ENCODE results near the gene PPP2R2B. TPM values are rescaled to one million over a fixed set of nuclear protein-coding genes. Genes with fewer than 3 reads are reported as not detected.

PPP2R2B gene
- total RNA-seq, 2 experiments from 2014 or later: 1.0 to 1.1 TPM

- Mint-ChIP-seq H3K27ac (no peak overlapping the region), H3K27me3 (no peaks in the 10 kb centered on the region), H3K4me1 (ENCODE audit: low read depth) (peaks cover 5% of the 10 kb centered on the region), H3K4me3 (no peak overlapping the region), H3K36me3 (no peaks in the 10 kb centered on the region), H3K9me3 (no peaks in the 10 kb centered on the region)
- intact Hi-C loops (cut with micrococcal nuclease): no loop called here
- CTCF ChIA-PET: no interaction called here
- no peak for DNase-seq
- POLR2A ChIA-PET: no interaction called here
These were observed 113.3 kb downstream of the PPP2R2B start for GRCh38 chr5:146765089-146765832.

DNA sequence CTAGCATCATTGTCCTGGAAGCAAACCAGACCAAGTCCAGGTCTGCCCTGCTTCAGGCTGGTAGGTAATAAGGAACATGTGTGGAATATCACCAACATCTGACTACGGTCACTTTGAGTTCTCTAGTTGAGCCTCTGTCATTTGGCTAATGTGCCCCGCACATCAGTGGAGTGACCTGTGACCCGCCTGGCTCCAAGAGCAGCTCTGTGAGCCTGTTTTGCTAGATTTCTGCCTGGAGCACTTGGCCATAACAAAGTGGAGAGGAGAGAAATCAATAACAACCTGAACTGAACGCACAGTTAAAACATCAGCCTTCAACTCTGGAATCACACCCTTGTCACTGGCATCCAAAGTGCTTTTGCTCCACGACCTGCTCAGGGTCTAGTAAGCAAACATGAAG lies 115.7 kb downstream of the PPP2R2B start:
- Mint-ChIP-seq H3K4me1 (ENCODE audit: low read depth) (peaks cover 14% of the 10 kb centered on the region), H3K36me3 (no peaks in the 10 kb centered on the region), H3K27me3 (no peaks in the 10 kb centered on the region), H3K9me3 (no peaks in the 10 kb centered on the region), H3K4me3 (no peak overlapping the region), H3K27ac (no peak overlapping the region)
- ChIA-PET POLR2A (no interaction called here), CTCF (no interaction called here)
- intact Hi-C loops (cut with micrococcal nuclease): no loop called here
- DNase-seq: no peak

DNA sequence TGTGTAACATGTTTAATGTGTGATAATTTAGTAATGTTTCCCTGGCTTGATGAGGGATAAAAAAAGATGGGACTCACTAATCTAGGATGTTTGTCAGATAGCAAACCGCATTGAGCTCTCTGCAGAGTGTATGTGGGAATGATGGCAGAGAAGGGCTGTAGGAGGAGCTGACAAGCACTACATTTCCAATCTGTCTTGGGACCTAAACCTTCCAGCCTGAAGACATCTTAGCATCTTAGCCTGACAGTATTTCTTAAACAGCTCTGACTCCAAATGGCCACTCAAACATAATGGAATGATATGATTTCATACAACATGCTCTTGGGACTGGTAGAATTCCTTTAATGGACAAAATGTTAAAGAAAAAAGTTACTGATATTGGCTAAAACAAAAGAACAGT lies 116.7 kb downstream of the PPP2R2B start:
- no peak overlapping the region for H3K4me3 Mint-ChIP-seq
- no peak for DNase-seq
- peaks cover 14% of the 10 kb centered on the region for H3K4me1 Mint-ChIP-seq (ENCODE audit: low read depth)
- no peak overlapping the region for H3K27ac Mint-ChIP-seq
- H3K36me3 Mint-ChIP-seq: no peaks in the 10 kb centered on the region
- CTCF ChIA-PET: no interaction called here
- intact Hi-C loops (cut with micrococcal nuclease): no loop called here
- POLR2A ChIA-PET: no interaction called here
- no peaks in the 10 kb centered on the region for H3K27me3 Mint-ChIP-seq
- no peaks in the 10 kb centered on the region for H3K9me3 Mint-ChIP-seq

- ChIA-PET CTCF (no interaction called here), POLR2A (interaction anchor here (0.6 kb wide), 1 partner anchor 73 kb away, joined by 3 read pairs; no protein-coding TSS in a partner anchor)
- no peak overlapping the region for H3K27ac Mint-ChIP-seq
- no peaks in the 10 kb centered on the region for H3K36me3 Mint-ChIP-seq
- peaks cover 17% of the 10 kb centered on the region for H3K4me1 Mint-ChIP-seq (ENCODE audit: low read depth)
- no peaks in the 10 kb centered on the region for H3K27me3 Mint-ChIP-seq
- no peak for DNase-seq
- no peaks in the 10 kb centered on the region for H3K9me3 Mint-ChIP-seq
- intact Hi-C loops (cut with micrococcal nuclease): no loop called here
- H3K4me3 Mint-ChIP-seq: no peak overlapping the region
These were observed 119.6 kb downstream of the PPP2R2B start for GRCh38 chr5:146758938-146759337.

DNA sequence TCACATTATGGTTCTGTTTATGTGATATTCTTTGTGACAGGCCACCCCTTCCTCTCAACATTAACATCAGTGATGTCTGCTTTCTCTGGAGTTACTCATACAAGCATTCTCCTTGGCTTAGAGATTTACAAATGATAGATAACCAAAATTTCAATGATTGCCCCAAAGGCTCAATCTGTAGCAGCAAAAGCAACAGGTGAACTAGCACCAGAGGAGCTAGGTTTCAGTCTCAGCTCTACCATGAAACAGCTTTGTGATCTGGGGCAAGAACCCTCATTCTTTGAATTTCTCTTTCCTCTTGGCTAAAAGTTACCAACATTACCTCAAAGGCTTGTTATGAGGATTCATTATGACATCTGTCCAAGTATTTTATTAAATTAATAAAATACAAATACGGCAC lies 120.5 kb downstream of the PPP2R2B start:
- no peaks in the 10 kb centered on the region for H3K9me3 Mint-ChIP-seq
- intact Hi-C loops (cut with micrococcal nuclease): no loop called here
- no peak overlapping the region for H3K27ac Mint-ChIP-seq
- ChIA-PET POLR2A (no interaction called here), CTCF (interaction anchor here (0.8 kb wide), 1 partner anchor 118 kb away, joined by 3 read pairs; no protein-coding TSS in a partner anchor)
- no peaks in the 10 kb centered on the region for H3K27me3 Mint-ChIP-seq
- DNase-seq: no peak
- no peaks in the 10 kb centered on the region for H3K36me3 Mint-ChIP-seq
- H3K4me1 Mint-ChIP-seq (ENCODE audit: low read depth): peaks cover 25% of the 10 kb centered on the region
- H3K4me3 Mint-ChIP-seq: no peak overlapping the region

- H3K27me3 Mint-ChIP-seq: no peaks in the 10 kb centered on the region
- no peak overlapping the region for H3K27ac Mint-ChIP-seq
- ChIA-PET POLR2A (no interaction called here), CTCF (no interaction called here)
- intact Hi-C loops (cut with micrococcal nuclease): no loop called here
- H3K4me3 Mint-ChIP-seq: no peak overlapping the region
- peaks cover 41% of the 10 kb centered on the region for H3K4me1 Mint-ChIP-seq (ENCODE audit: low read depth)
- no peak for DNase-seq
- no peaks in the 10 kb centered on the region for H3K9me3 Mint-ChIP-seq
- no peaks in the 10 kb centered on the region for H3K36me3 Mint-ChIP-seq
These were observed 122.0 kb downstream of the PPP2R2B start for GRCh38 chr5:146756546-146756945.

GRCh38 chr5:146755793-146756192 lies 122.8 kb downstream of the PPP2R2B start:
- H3K27me3 Mint-ChIP-seq: no peaks in the 10 kb centered on the region
- peaks cover 47% of the 10 kb centered on the region for H3K4me1 Mint-ChIP-seq (ENCODE audit: low read depth)

GRCh38 chr5:146754621-146755020 lies 123.9 kb downstream of the PPP2R2B start:
- Mint-ChIP-seq H3K9me3 (no peaks in the 10 kb centered on the region), H3K4me1 (ENCODE audit: low read depth) (peaks cover 48% of the 10 kb centered on the region), H3K27ac (no peak overlapping the region), H3K4me3 (no peak overlapping the region), H3K36me3 (no peaks in the 10 kb centered on the region), H3K27me3 (no peaks in the 10 kb centered on the region)
- intact Hi-C loops (cut with micrococcal nuclease): loop anchor here (5.0 kb wide), 2 partner anchors 43 to 123 kb away; partner anchors contain the start of gene PPP2R2B
- POLR2A ChIA-PET: no interaction called here
- DNase-seq: no peak
- CTCF ChIA-PET: no interaction called here

More at GRCh38 chr5:146755793-146756192, 122.8 kb downstream of the PPP2R2B start:
- ChIA-PET CTCF (no interaction called here), POLR2A (no interaction called here)
- Mint-ChIP-seq H3K9me3 (no peaks in the 10 kb centered on the region), H3K27ac (no peak overlapping the region), H3K36me3 (no peaks in the 10 kb centered on the region), H3K4me3 (no peak overlapping the region)
- intact Hi-C loops (cut with micrococcal nuclease): no loop called here
- no peak for DNase-seq

DNA sequence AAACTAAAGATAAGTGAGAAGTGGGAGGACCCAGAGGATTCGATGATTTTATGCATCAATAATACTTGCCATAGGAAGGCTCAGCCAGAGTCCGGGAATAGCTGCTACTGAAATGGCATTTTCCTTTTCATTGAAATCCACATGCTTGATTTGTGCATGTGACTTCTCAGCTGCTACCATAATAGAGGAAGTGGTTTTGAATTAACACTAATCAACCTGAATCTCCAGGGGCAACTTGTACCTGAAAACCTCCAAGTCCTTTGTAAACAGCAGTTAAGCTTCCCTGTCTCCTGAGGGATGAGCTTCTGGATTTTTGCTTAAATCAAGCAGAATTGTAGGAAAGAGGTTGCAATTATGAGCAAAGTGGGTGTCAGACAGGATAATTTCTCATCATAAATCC lies 124.9 kb downstream of the PPP2R2B start:
- DNase-seq: no peak

DNA sequence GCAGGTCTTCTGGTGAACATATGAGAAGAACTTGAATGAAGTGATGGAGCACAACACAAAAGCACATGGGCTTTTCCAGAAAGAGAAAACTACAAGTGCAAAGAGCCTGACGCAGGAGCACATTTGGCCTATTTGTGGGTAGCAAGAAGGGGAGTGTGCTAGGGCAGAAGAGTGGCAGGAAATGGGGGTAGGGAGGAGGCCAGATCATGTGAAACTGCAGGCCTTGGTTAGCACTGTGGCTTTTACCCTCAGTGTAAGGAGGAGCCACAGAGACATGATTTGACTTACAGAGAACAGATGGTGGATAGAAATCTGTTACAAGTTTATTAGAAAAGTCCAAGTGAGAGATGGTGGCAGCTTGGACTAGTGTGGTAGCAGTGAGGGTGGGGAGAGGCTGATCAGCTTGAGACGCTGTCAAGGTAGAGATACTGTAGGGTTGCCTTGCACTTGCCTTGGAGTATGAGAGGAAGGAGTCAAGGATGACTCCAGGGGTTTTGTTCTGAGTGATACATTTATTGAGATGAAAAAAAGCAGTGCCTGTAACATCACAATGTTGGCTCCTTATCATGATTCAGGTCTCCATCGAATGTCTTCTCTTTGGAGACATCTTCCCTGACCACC lies 126.7 kb downstream of the PPP2R2B start:
- ChIA-PET POLR2A (interaction anchor here (1.0 kb wide), 1 partner anchor 33 kb away, joined by 3 read pairs; no protein-coding TSS in a partner anchor), CTCF (no interaction called here)
- Mint-ChIP-seq H3K4me3 (no peak overlapping the region), H3K27ac (peak overlapping the region; percentile 74), H3K36me3 (peaks cover 2% of the 10 kb centered on the region), H3K4me1 (ENCODE audit: low read depth) (peaks cover 39% of the 10 kb centered on the region), H3K27me3 (no peaks in the 10 kb centered on the region), H3K9me3 (peaks cover 9% of the 10 kb centered on the region)
- peak; percentile 65 for DNase-seq
- intact Hi-C loops (cut with micrococcal nuclease): loop anchor here (5.0 kb wide), 2 partner anchors 45 to 125 kb away; partner anchors contain the start of gene PPP2R2B

More for the DNA sequence above, 124.9 kb downstream of the PPP2R2B start:
- Mint-ChIP-seq H3K27me3 (no peaks in the 10 kb centered on the region), H3K27ac (peak overlapping the region; percentile 38), H3K36me3 (no peaks in the 10 kb centered on the region), H3K9me3 (peaks cover 3% of the 10 kb centered on the region), H3K4me3 (no peak overlapping the region), H3K4me1 (ENCODE audit: low read depth) (peaks cover 39% of the 10 kb centered on the region)
- intact Hi-C loops (cut with micrococcal nuclease): loop anchor here (5.0 kb wide), 2 partner anchors 44 to 124 kb away; partner anchors contain the start of gene PPP2R2B
- ChIA-PET CTCF (no interaction called here), POLR2A (no interaction called here)

DNA sequence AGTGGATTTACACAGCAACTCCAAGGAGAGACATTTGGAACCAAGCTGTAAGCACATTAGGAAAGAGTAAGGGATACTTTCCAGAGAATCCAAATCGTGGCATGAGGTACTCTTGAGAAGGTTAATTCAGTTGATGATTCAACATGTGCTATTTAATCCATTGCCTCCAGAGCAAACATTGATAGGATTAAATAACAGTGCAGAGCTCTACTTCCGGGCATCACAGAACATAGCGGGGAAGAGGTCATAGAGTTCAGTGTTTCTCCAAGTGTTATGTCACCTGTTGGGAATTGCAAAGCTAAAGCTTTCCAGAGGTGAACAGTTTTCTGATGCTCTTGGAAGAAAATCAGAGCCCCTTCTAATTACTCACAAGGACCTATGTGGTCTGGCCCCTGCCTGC lies 127.5 kb downstream of the PPP2R2B start:
- Mint-ChIP-seq H3K4me3 (no peak overlapping the region), H3K27me3 (no peaks in the 10 kb centered on the region), H3K4me1 (ENCODE audit: low read depth) (peaks cover 39% of the 10 kb centered on the region), H3K27ac (peak overlapping the region; percentile 46), H3K9me3 (peaks cover 9% of the 10 kb centered on the region), H3K36me3 (peaks cover 2% of the 10 kb centered on the region)
- intact Hi-C loops (cut with micrococcal nuclease): loop anchor here (5.0 kb wide), 2 partner anchors 46 to 126 kb away; partner anchors contain the start of gene PPP2R2B
- CTCF ChIA-PET: no interaction called here
- POLR2A ChIA-PET: no interaction called here
- no peak for DNase-seq

DNA sequence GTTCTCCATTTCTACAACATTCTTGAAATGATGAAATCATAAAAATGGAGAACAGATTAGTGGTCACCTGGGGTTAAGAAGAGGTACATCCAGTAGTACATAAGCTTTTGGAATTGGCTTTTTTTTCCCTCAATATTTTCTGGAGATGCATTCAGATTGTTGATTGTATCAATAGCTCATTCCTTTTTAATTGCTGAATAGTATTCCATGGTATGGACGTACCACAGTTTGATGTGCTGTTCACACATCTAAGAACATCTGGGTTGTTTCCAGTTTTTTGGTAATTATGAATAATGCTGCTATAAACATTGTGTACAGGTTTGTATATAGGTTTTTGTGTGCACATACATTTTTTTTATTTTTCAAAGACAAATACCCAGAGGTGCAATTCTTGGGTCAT lies 130.0 kb downstream of the PPP2R2B start:
- Mint-ChIP-seq H3K27me3 (no peaks in the 10 kb centered on the region), H3K36me3 (peaks cover 2% of the 10 kb centered on the region), H3K9me3 (peaks cover 9% of the 10 kb centered on the region), H3K4me3 (no peak overlapping the region), H3K4me1 (ENCODE audit: low read depth) (peaks cover 27% of the 10 kb centered on the region), H3K27ac (no peak overlapping the region)
- DNase-seq: no peak
- ChIA-PET POLR2A (no interaction called here), CTCF (no interaction called here)
- intact Hi-C loops (cut with micrococcal nuclease): no loop called here
